HL-60 (cell line): ENCODE results near the gene SFI1.

ENCODE experiments used
- DNase-seq, 2 experiments: peaks; one replicate each; pipeline ENCODE4 v3.0.0-alpha.2; 2010 to 2020; ENCODE audit warnings: low read depth in 1 of 2, low spot score in 1 of 2
- H3K27ac ChIP-seq: fragments of 250-450 bp; sonication (Bioruptor Pico); replicated peaks from 2 replicates; pipeline ENCODE4 v1.5.1; 2020; ENCODE audit warnings: mild to moderate bottlenecking, moderate library complexity
- H3K27me3 ChIP-seq: fragments of 250-450 bp; sonication (Bioruptor Pico); 2 replicates; pipeline ENCODE4 v1.5.1; 2021; ENCODE audit warnings: mild to moderate bottlenecking, moderate library complexity; ENCODE audit not compliant: insufficient read depth, poor library complexity, severe bottlenecking
- H3K4me3 ChIP-seq: replicated peaks from 2 replicates; pipeline ENCODE4 v1.5.1; 2011; ENCODE audit warnings: mild to moderate bottlenecking, control low read depth, low read length; ENCODE audit not compliant: insufficient read depth
- GABPA ChIP-seq: IDR thresholded peaks from 2 replicates; pipeline ENCODE4 v1.6.1; 2012; ENCODE audit warnings: low read depth
- POLR2AphosphoS5 ChIP-seq: IDR thresholded peaks from 2 replicates; pipeline ENCODE4 v1.6.1; 2012; ENCODE audit warnings: low read depth
- SPI1 ChIP-seq: IDR thresholded peaks from 2 replicates; pipeline ENCODE4 v1.6.1; 2012; ENCODE audit warnings: low read depth, mild to moderate bottlenecking, borderline replicate concordance
- TF ChIP-seq, protein P1 (sequence below): IDR thresholded peaks from 2 replicates; pipeline ENCODE4 v1.6.1; 2012; ENCODE audit warnings: low read depth; ENCODE audit not compliant: insufficient replicate concordance
- TF ChIP-seq, protein P2 (sequence below): IDR thresholded peaks from one replicate; pipeline ENCODE4 v1.5.1; 2011; ENCODE audit warnings: low read length, control low read depth, inconsistent platforms; ENCODE audit not compliant: insufficient read depth

Gene SFI1

DNA sequence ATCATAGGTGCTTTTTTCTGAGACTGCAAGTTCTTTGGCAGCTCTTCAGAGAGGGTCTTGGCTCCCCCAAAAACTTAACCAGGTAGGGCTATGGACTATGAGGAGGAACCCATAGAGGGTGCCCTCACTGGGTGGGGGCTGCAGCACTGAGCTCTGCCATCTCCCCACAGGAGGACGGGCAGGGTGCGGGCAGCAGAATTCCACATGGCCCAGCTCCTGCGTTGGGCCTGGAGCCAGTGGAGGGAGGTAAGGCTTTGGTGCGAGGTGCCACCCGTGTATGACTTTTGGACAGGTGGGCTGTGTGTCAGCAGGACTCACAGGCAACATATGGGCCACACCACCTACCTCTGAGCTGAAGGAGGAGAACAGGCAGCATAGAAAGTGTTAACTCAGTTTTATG is 107.2 kb downstream of the SFI1 start:
- no peak for DNase-seq
- no peak for TF ChIP-seq GABPA
- no peak for TF ChIP-seq POLR2AphosphoS5
- no peak for TF ChIP-seq SPI1
- TF ChIP-seq, protein P1, sequence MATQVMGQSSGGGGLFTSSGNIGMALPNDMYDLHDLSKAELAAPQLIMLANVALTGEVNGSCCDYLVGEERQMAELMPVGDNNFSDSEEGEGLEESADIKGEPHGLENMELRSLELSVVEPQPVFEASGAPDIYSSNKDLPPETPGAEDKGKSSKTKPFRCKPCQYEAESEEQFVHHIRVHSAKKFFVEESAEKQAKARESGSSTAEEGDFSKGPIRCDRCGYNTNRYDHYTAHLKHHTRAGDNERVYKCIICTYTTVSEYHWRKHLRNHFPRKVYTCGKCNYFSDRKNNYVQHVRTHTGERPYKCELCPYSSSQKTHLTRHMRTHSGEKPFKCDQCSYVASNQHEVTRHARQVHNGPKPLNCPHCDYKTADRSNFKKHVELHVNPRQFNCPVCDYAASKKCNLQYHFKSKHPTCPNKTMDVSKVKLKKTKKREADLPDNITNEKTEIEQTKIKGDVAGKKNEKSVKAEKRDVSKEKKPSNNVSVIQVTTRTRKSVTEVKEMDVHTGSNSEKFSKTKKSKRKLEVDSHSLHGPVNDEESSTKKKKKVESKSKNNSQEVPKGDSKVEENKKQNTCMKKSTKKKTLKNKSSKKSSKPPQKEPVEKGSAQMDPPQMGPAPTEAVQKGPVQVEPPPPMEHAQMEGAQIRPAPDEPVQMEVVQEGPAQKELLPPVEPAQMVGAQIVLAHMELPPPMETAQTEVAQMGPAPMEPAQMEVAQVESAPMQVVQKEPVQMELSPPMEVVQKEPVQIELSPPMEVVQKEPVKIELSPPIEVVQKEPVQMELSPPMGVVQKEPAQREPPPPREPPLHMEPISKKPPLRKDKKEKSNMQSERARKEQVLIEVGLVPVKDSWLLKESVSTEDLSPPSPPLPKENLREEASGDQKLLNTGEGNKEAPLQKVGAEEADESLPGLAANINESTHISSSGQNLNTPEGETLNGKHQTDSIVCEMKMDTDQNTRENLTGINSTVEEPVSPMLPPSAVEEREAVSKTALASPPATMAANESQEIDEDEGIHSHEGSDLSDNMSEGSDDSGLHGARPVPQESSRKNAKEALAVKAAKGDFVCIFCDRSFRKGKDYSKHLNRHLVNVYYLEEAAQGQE = no peak
- TF ChIP-seq, protein P2, sequence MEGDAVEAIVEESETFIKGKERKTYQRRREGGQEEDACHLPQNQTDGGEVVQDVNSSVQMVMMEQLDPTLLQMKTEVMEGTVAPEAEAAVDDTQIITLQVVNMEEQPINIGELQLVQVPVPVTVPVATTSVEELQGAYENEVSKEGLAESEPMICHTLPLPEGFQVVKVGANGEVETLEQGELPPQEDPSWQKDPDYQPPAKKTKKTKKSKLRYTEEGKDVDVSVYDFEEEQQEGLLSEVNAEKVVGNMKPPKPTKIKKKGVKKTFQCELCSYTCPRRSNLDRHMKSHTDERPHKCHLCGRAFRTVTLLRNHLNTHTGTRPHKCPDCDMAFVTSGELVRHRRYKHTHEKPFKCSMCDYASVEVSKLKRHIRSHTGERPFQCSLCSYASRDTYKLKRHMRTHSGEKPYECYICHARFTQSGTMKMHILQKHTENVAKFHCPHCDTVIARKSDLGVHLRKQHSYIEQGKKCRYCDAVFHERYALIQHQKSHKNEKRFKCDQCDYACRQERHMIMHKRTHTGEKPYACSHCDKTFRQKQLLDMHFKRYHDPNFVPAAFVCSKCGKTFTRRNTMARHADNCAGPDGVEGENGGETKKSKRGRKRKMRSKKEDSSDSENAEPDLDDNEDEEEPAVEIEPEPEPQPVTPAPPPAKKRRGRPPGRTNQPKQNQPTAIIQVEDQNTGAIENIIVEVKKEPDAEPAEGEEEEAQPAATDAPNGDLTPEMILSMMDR = no peak
- no peak overlapping the region for H3K4me3 ChIP-seq
- no peak overlapping the region for H3K27ac ChIP-seq
- H3K27me3 ChIP-seq = no peaks in the 10 kb centered on the region

DNA sequence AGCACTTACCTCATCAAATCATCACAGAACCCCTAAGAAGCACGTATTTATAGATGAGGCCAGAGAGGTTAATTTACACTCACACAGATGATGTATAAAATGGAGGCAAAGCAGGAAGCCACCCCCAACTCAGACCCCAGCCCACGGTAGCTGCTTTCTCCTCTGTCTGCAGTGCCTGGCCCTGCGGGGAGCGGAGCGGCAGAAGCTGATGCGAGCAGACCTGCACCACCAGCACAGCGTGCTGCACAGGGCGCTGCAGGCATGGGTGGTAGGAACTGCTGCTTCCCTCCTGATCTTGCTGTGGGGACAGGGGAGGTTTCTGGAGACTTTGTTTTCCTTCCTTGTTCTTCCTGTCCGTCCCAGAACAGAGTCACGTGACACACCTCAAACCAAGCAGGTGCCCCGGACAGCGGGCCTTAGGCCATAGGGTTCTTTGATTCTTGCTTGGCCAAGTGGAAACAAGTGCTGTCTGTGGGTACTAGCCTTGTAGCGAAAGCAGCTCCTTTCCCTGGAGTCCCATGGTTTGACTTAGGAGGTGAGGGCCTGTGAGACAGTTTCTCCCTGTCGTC is 107.9 kb downstream of the SFI1 start:
- DNase-seq = no peak
- H3K27ac ChIP-seq = no peak overlapping the region
- TF ChIP-seq GABPA (no peak), SPI1 (no peak), POLR2AphosphoS5 (no peak)
- TF ChIP-seq, protein P1 = no peak
- TF ChIP-seq, protein P2 = no peak
- H3K27me3 ChIP-seq = no peaks in the 10 kb centered on the region
- H3K4me3 ChIP-seq = no peak overlapping the region

- no peak for DNase-seq
- no peaks in the 10 kb centered on the region for H3K27me3 ChIP-seq
- H3K4me3 ChIP-seq = no peak overlapping the region
- H3K27ac ChIP-seq = no peak overlapping the region
- TF ChIP-seq, protein P1 = peak; percentile 72
- TF ChIP-seq, protein P2 = no peak
These were observed 108.7 kb downstream of the SFI1 start for GRCh38 chr22:31604746-31605705.
